ENCODE measurements around the gene KCNJ15. TPM values are rescaled to one million over a fixed set of nuclear protein-coding genes. Genes with fewer than 3 reads are reported as not detected.

The KCNJ15 gene
- polyA plus RNA-seq, 3 donors, result 4.5 to 26.5 (median 8.0) TPM

GRCh38 chr21:38221594-38221993, 35.2 kb upstream of the KCNJ15 start:
- peaks cover 36 to 68% (median 61%) of the 10 kb centered on the region in 7 donors for H3K9me3 Mint-ChIP-seq

GRCh38 chr21:38223893-38224540, 32.8 kb upstream of the KCNJ15 start:
- Mint-ChIP-seq H3K27ac (peak overlapping the region in 5 of 7 donors; percentile 14 to 86 (median 61)), H3K36me3 (peaks cover 34 to 44% of the 10 kb centered on the region in 2 donors)
- peaks cover 31 to 47% of the 10 kb centered on the region in 2 donors for H3K4me1 ChIP-seq (ENCODE audit: control insufficient read depth in 1 of 2, insufficient read depth in 2 of 2, low read length in 2 of 2)

More at GRCh38 chr21:38221594-38221993, 35.2 kb upstream of the KCNJ15 start:
- Histone ChIP-seq H3K4me2 (replicated peaks; ENCODE audit: extremely low read depth, low read length, poor library complexity, severe bottlenecking) (no peak overlapping the region), H3K9ac (ENCODE audit: insufficient read depth, low read length, poor library complexity, severe bottlenecking) (peak overlapping the region; percentile 11), H3K36me3 (replicated peaks in 1 of 2; ENCODE audit: control insufficient read depth in 1 of 2, insufficient read depth in 2 of 2, low read length in 2 of 2) (peaks cover 0 to 4% of the 10 kb centered on the region in 2 donors), H3K27me3 (ENCODE audit: control insufficient read depth in 2 of 2, insufficient read depth in 2 of 2, low read length in 2 of 2) (no peaks in the 10 kb centered on the region), H4K20me1 (ENCODE audit: insufficient read depth, low read length) (no peaks in the 10 kb centered on the region), H3K4me1 (ENCODE audit: control insufficient read depth in 1 of 2, insufficient read depth in 2 of 2, low read length in 2 of 2) (peaks cover 25 to 34% of the 10 kb centered on the region in 2 donors), H3K4me3 (replicated peaks in 1 of 3; ENCODE audit: low read depth in 2 of 3, low read length in 3 of 3) (no peak overlapping the region), H3K27ac (ENCODE audit: low read depth in 1 of 2, low read length in 2 of 2) (peak overlapping the region in 1 of 2 donors; percentile 92), H3K79me2 (ENCODE audit: insufficient read depth, low read length) (no peaks in the 10 kb centered on the region), H3K9me3 (replicated peaks in 1 of 2; ENCODE audit: control insufficient read depth in 1 of 2, insufficient read depth in 1 of 2, low read length in 2 of 2) (peaks cover 48 to 60% of the 10 kb centered on the region in 2 donors), H2AFZ (ENCODE audit: insufficient read depth, low read depth, low read length, poor library complexity, severe bottlenecking) (no peak overlapping the region)
- Mint-ChIP-seq H3K4me1 (peaks cover 27% of the 10 kb centered on the region), H3K27me3 (ENCODE audit: low read depth in 3 of 3) (peaks cover 0 to 1% (median 0%) of the 10 kb centered on the region in 3 donors), H3K36me3 (peaks cover 29 to 34% of the 10 kb centered on the region in 2 donors), H3K27ac (peak overlapping the region; percentile 19 to 99 (median 92)), H3K4me3 (no peak overlapping the region)
- intact Hi-C loops (cut with micrococcal nuclease), result loop anchor here (5.0 kb wide), 3 partner anchors 41 to 354 kb away; no protein-coding TSS in a partner anchor
- no CpG with 5 or more reads among the region's 1 CpG for WGBS (ENCODE audit: insufficient coverage)
- DNase-seq, result peak; percentile 58 to 81 (median 73)
- TF ChIP-seq CTCF (IDR thresholded peaks at IDR 0.05), result no peak

More at GRCh38 chr21:38223893-38224540, 32.8 kb upstream of the KCNJ15 start:
- H3K4me3 ChIP-seq (replicated peaks in 1 of 3; ENCODE audit: low read depth in 2 of 3, low read length in 3 of 3), result no peak overlapping the region
- peaks cover 72 to 84% of the 10 kb centered on the region in 2 donors for H3K9me3 ChIP-seq (replicated peaks in 1 of 2; ENCODE audit: control insufficient read depth in 1 of 2, insufficient read depth in 1 of 2, low read length in 2 of 2)
- Mint-ChIP-seq H3K4me1 (peaks cover 38% of the 10 kb centered on the region), H3K9me3 (peaks cover 55 to 92% (median 85%) of the 10 kb centered on the region in 7 donors), H3K4me3 (no peak overlapping the region), H3K27me3 (ENCODE audit: low read depth in 3 of 3) (peaks cover 0 to 2% (median 0%) of the 10 kb centered on the region in 3 donors)
- no peak overlapping the region for H3K4me2 ChIP-seq (replicated peaks; ENCODE audit: extremely low read depth, low read length, poor library complexity, severe bottlenecking)
- no peak overlapping the region for H2AFZ ChIP-seq (ENCODE audit: insufficient read depth, low read depth, low read length, poor library complexity, severe bottlenecking)
- intact Hi-C loops (cut with micrococcal nuclease), result loop anchor here (5.0 kb wide), 3 partner anchors 38 to 357 kb away; no protein-coding TSS in a partner anchor
- H3K9ac ChIP-seq (ENCODE audit: insufficient read depth, low read length, poor library complexity, severe bottlenecking), result no peak overlapping the region
- H3K36me3 ChIP-seq (replicated peaks in 1 of 2; ENCODE audit: control insufficient read depth in 1 of 2, insufficient read depth in 2 of 2, low read length in 2 of 2), result peaks cover 0 to 4% of the 10 kb centered on the region in 2 donors
- no peaks in the 10 kb centered on the region for H3K27me3 ChIP-seq (ENCODE audit: control insufficient read depth in 2 of 2, insufficient read depth in 2 of 2, low read length in 2 of 2)
- TF ChIP-seq CTCF (IDR thresholded peaks at IDR 0.05), result no peak
- no peaks in the 10 kb centered on the region for H3K79me2 ChIP-seq (ENCODE audit: insufficient read depth, low read length)
- DNase-seq, result peak in 2 of 3 donors; percentile 8 to 11
- peak overlapping the region in 1 of 2 donors; percentile 54 for H3K27ac ChIP-seq (ENCODE audit: low read depth in 1 of 2, low read length in 2 of 2)
- H4K20me1 ChIP-seq (ENCODE audit: insufficient read depth, low read length), result no peaks in the 10 kb centered on the region
- 100% methylated on average over 4 of the region's 6 CpGs for WGBS (ENCODE audit: insufficient coverage)
